Measurements from ENCODE around the gene SNAPC2. TPM values are rescaled to one million over a fixed set of nuclear protein-coding genes. Genes with fewer than 3 reads are reported as not detected.

The SNAPC2 gene
- total RNA-seq, 4 donors from 2014 or later: 9.3 to 14.0 (median 11.5) TPM

DNA sequence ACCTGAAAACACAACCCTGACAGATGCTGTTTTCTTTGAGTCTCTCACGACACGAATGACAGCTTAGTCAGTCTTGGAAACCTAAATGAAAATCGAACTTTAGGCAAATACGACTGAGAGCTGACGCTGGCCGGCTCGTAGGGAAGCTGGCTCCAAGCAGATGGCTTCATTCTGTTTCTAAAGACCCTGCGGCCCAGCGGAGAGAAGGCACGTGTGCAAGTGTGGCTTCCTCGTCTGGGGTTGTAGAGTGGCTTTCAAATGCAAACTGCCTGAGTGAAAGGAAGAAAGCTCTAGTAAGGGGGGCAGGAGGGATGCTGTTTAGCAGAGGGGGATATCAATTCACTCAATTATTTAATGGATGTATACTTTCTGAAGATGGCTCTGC lies 49.4 kb downstream of the SNAPC2 start:
- 92 to 95% methylated on average over 11 of the region's 11 CpGs for WGBS, 2 donors
- DNase-seq: no peak
- intact Hi-C loops (cut with DNase I): no loop called here
- H3K4me1 ChIP-seq: no peaks in the 10 kb centered on the region
- TF ChIP-seq, protein P1, sequence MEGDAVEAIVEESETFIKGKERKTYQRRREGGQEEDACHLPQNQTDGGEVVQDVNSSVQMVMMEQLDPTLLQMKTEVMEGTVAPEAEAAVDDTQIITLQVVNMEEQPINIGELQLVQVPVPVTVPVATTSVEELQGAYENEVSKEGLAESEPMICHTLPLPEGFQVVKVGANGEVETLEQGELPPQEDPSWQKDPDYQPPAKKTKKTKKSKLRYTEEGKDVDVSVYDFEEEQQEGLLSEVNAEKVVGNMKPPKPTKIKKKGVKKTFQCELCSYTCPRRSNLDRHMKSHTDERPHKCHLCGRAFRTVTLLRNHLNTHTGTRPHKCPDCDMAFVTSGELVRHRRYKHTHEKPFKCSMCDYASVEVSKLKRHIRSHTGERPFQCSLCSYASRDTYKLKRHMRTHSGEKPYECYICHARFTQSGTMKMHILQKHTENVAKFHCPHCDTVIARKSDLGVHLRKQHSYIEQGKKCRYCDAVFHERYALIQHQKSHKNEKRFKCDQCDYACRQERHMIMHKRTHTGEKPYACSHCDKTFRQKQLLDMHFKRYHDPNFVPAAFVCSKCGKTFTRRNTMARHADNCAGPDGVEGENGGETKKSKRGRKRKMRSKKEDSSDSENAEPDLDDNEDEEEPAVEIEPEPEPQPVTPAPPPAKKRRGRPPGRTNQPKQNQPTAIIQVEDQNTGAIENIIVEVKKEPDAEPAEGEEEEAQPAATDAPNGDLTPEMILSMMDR (IDR thresholded peaks at IDR 0.05): no peak
- TF ChIP-seq POLR2A (IDR thresholded peaks at IDR 0.05): no peak
- H3K27me3 ChIP-seq: no peaks in the 10 kb centered on the region
- H3K27ac ChIP-seq: no peak overlapping the region
- H3K4me3 ChIP-seq (replicated peaks in 1 of 3): no peak overlapping the region
- peaks cover 28 to 49% of the 10 kb centered on the region in 2 donors for H3K36me3 ChIP-seq
- no peaks in the 10 kb centered on the region for H3K9me3 ChIP-seq

- intact Hi-C loops (cut with DNase I): no loop called here
- WGBS, 2 donors: 74 to 76% methylated on average over 9 to 12 of the region's 12 CpGs
- peaks cover 0 to 4% of the 10 kb centered on the region in 2 donors for H3K4me1 ChIP-seq
- no peaks in the 10 kb centered on the region for H3K27me3 ChIP-seq
- H3K36me3 ChIP-seq: peaks cover 28 to 41% of the 10 kb centered on the region in 2 donors
- no peak for TF ChIP-seq POLR2A (IDR thresholded peaks at IDR 0.05)
- TF ChIP-seq, protein P1 (IDR thresholded peaks at IDR 0.05): peak in 5 of 6 experiments; percentile 23 to 79 (median 48)
- H3K4me3 ChIP-seq (replicated peaks in 1 of 3): no peak overlapping the region
- no peak overlapping the region for H3K27ac ChIP-seq
- peak; percentile 17 to 32 for DNase-seq
- no peaks in the 10 kb centered on the region for H3K9me3 ChIP-seq
Measured at GRCh38 chr19:7970716-7971448, 50.7 kb downstream of the SNAPC2 start.

- DNase-seq: no peak
- no peak overlapping the region for H3K27ac ChIP-seq
- no peaks in the 10 kb centered on the region for H3K9me3 ChIP-seq
- H3K4me3 ChIP-seq (replicated peaks in 1 of 3): no peak overlapping the region
- no peaks in the 10 kb centered on the region for H3K27me3 ChIP-seq
- TF ChIP-seq, protein P1 (IDR thresholded peaks at IDR 0.05): no peak
- TF ChIP-seq POLR2A (IDR thresholded peaks at IDR 0.05): no peak
- peaks cover 25 to 34% of the 10 kb centered on the region in 2 donors for H3K36me3 ChIP-seq
- H3K4me1 ChIP-seq: peaks cover 0 to 4% of the 10 kb centered on the region in 2 donors
- intact Hi-C loops (cut with DNase I): no loop called here
- 88 to 95% methylated on average over 27 to 35 of the region's 35 CpGs for WGBS, 2 donors
Measured at GRCh38 chr19:7971553-7972520, 51.7 kb downstream of the SNAPC2 start.

Other genes with a start within 250 kb of the SNAPC2 start
- gene MCEMP1, start 243.2 kb upstream of the SNAPC2 start, total RNA-seq: 1 to 10 TPM in 1 of 4 donors, under 1 TPM in 1, not detected in 2; 0.54 to 1.7 TPM
- gene TRAPPC5, start 239.5 kb upstream of the SNAPC2 start, total RNA-seq: 100 to 1,000 TPM in 2 of 4 donors, 10 to 100 TPM in 2; 46.8 to 111 (median 93.1) TPM
- gene FCER2, start 218.2 kb upstream of the SNAPC2 start, total RNA-seq: not detected
- 1 to 10 TPM in 2 of 4 donors, under 1 TPM in 2; 0.22 to 2.0 (median 0.81) TPM for gene CLEC4G, start 188.2 kb upstream of the SNAPC2 start, total RNA-seq
- gene CD209, start 172.8 kb upstream of the SNAPC2 start, total RNA-seq: 1 to 10 TPM; 1.5 to 6.4 (median 3.3) TPM
- under 1 TPM in 1 of 4 donors, not detected in 3; 0.13 TPM for gene CLEC4M, start 157.1 kb upstream of the SNAPC2 start, total RNA-seq
- 10 to 100 TPM in 3 of 4 donors, 1 to 10 TPM in 1; 9.8 to 29.3 (median 21.8) TPM for gene EVI5L, start 90.1 kb upstream of the SNAPC2 start, total RNA-seq
- under 1 TPM; 0.13 to 0.45 (median 0.20) TPM for gene PRR36, start 45.9 kb upstream of the SNAPC2 start, total RNA-seq
- 1 to 10 TPM; 1.4 to 3.3 (median 2.3) TPM for gene LRRC8E, start 31.8 kb upstream of the SNAPC2 start, total RNA-seq
- gene MAP2K7, start 16.5 kb upstream of the SNAPC2 start, total RNA-seq: 10 to 100 TPM in 3 of 4 donors, 1 to 10 TPM in 1; 9.1 to 18.6 (median 14.9) TPM
- gene TGFBR3L, start 5.5 kb upstream of the SNAPC2 start, total RNA-seq: not detected
- 1 to 10 TPM; 1.4 to 3.0 (median 2.0) TPM for gene CTXN1, start 5.8 kb downstream of the SNAPC2 start, total RNA-seq
- gene TIMM44, start 23.3 kb downstream of the SNAPC2 start, total RNA-seq: 10 to 100 TPM; 47.4 to 85.6 (median 56.6) TPM
- gene ELAVL1, start 85.3 kb downstream of the SNAPC2 start, total RNA-seq: 10 to 100 TPM; 24.2 to 46.7 (median 42.4) TPM
- gene CCL25, start 132.4 kb downstream of the SNAPC2 start, total RNA-seq: not detected
- 1 to 10 TPM in 3 of 4 donors, under 1 TPM in 1; 0.13 to 8.7 (median 2.5) TPM for gene FBN3, start 229.3 kb downstream of the SNAPC2 start, total RNA-seq

Measured in thyroid gland (tissue), 4 donors.